Bronchial epithelial cell (primary cell): Measurements from ENCODE around the gene CAP1. TPM values are rescaled to one million over a fixed set of nuclear protein-coding genes. Genes with fewer than 3 reads are reported as not detected.

Experiments used
- DNase-seq: peaks from one replicate; pipeline ENCODE4 v3.0.0-alpha.2; 2010; ENCODE audit warnings: low read depth
- FAIRE-seq: peaks from 2 replicates; lab custom pipeline; 2011; peaks lifted over from hg19 to GRCh38; lab: Jason Lieb, UNC
- H3K27me3 ChIP-seq: 2 replicates; pipeline ENCODE4 v1.5.1; 2011; ENCODE audit warnings: low read length; ENCODE audit not compliant: control insufficient read depth, insufficient read depth
- H3K36me3 ChIP-seq: 2 replicates; pipeline ENCODE4 v1.5.1; 2011; ENCODE audit warnings: low read length; ENCODE audit not compliant: control insufficient read depth, insufficient read depth
- H3K4me3 ChIP-seq: 2 replicates; pipeline ENCODE4 v1.5.1; 2011; ENCODE audit warnings: mild to moderate bottlenecking, low read depth, low read length, control low read depth
- total RNA-seq: library from RNA; depleted of rRNA; stranded (reverse); fragments of >200 nt; gene quantifications from 2 replicates; pipeline ENCODE4 v1.2.1, GENCODE V29; 2014
- TF ChIP-seq, protein P1 (sequence below): IDR thresholded peaks from 2 replicates; pipeline ENCODE4 v1.5.1; 2011; ENCODE audit warnings: mild to moderate bottlenecking, moderate library complexity, low read length, control low read depth, inconsistent platforms; ENCODE audit not compliant: insufficient read depth, severe bottlenecking

CAP1 gene
- total RNA-seq, 1 donor from 2014 or later = 359 TPM

- DNase-seq = no peak
- peaks cover 35% of the 10 kb centered on the region for H3K36me3 ChIP-seq
These were observed 27.3 kb downstream of the CAP1 start for GRCh38 chr1:40067851-40068250.

GRCh38 chr1:40072142-40072541 is 31.6 kb downstream of the CAP1 start:
- no peak for DNase-seq
- FAIRE-seq = no peak
- Histone ChIP-seq H3K36me3 (peaks cover 13% of the 10 kb centered on the region), H3K27me3 (no peaks in the 10 kb centered on the region), H3K4me3 (no peak overlapping the region)
- TF ChIP-seq, protein P1, sequence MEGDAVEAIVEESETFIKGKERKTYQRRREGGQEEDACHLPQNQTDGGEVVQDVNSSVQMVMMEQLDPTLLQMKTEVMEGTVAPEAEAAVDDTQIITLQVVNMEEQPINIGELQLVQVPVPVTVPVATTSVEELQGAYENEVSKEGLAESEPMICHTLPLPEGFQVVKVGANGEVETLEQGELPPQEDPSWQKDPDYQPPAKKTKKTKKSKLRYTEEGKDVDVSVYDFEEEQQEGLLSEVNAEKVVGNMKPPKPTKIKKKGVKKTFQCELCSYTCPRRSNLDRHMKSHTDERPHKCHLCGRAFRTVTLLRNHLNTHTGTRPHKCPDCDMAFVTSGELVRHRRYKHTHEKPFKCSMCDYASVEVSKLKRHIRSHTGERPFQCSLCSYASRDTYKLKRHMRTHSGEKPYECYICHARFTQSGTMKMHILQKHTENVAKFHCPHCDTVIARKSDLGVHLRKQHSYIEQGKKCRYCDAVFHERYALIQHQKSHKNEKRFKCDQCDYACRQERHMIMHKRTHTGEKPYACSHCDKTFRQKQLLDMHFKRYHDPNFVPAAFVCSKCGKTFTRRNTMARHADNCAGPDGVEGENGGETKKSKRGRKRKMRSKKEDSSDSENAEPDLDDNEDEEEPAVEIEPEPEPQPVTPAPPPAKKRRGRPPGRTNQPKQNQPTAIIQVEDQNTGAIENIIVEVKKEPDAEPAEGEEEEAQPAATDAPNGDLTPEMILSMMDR = no peak

More at GRCh38 chr1:40067851-40068250, 27.3 kb downstream of the CAP1 start:
- no peaks in the 10 kb centered on the region for H3K27me3 ChIP-seq
- TF ChIP-seq, protein P1 = no peak
- no peak for FAIRE-seq
- no peak overlapping the region for H3K4me3 ChIP-seq

DNA sequence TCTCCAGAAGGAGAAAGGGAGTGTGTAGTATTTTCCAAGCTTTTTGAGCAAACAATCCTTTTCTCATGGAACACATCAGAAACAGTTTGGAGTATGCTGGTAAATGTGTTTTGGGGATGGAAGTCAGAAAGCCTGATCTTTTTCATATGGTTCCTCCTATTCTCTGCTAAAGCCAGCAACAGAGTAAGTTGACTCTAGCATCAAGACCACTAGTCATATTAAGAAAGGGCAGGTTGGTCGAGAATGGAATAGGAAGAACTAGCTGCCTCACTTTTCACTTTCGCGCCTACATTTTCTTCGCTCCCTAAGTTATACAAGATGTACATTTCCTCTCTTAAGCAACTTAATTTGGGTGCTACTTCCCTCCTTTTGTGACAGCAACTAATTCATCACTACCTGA is 32.5 kb downstream of the CAP1 start:
- FAIRE-seq (no peak), DNase-seq (no peak)
- TF ChIP-seq, protein P1 = no peak
- Histone ChIP-seq H3K36me3 (peaks cover 10% of the 10 kb centered on the region), H3K27me3 (no peaks in the 10 kb centered on the region), H3K4me3 (no peak overlapping the region)

- H3K27me3 ChIP-seq = no peaks in the 10 kb centered on the region
- peaks cover 8% of the 10 kb centered on the region for H3K36me3 ChIP-seq
- DNase-seq = no peak
- TF ChIP-seq, protein P1 = no peak
- no peak for FAIRE-seq
- no peak overlapping the region for H3K4me3 ChIP-seq
These were observed 34.7 kb downstream of the CAP1 start for GRCh38 chr1:40075266-40075665.

DNA sequence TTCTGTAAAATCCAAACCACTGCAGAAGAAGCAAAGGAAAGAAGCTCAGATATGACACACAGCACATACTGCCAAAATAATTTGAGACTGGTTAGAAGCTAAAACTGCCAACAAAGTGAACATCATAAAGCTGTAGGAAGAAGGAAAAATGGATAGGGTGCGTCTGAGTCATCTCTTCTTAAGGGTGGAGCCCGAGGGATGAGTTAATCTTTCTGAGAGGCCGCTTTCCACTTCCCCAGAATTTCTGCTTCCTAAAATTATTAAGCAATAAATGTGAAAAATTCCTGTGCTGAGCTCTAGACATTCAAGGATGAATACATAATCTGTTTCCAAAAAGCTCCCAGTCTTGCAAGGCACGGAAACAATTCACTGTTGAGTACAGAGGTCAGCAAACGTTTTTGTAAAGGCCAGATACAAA is 36.4 kb downstream of the CAP1 start:
- TF ChIP-seq, protein P1 = no peak
- DNase-seq (peak; percentile 70), FAIRE-seq (no peak)
- Histone ChIP-seq H3K4me3 (no peak overlapping the region), H3K27me3 (no peaks in the 10 kb centered on the region), H3K36me3 (peaks cover 4% of the 10 kb centered on the region)

DNA sequence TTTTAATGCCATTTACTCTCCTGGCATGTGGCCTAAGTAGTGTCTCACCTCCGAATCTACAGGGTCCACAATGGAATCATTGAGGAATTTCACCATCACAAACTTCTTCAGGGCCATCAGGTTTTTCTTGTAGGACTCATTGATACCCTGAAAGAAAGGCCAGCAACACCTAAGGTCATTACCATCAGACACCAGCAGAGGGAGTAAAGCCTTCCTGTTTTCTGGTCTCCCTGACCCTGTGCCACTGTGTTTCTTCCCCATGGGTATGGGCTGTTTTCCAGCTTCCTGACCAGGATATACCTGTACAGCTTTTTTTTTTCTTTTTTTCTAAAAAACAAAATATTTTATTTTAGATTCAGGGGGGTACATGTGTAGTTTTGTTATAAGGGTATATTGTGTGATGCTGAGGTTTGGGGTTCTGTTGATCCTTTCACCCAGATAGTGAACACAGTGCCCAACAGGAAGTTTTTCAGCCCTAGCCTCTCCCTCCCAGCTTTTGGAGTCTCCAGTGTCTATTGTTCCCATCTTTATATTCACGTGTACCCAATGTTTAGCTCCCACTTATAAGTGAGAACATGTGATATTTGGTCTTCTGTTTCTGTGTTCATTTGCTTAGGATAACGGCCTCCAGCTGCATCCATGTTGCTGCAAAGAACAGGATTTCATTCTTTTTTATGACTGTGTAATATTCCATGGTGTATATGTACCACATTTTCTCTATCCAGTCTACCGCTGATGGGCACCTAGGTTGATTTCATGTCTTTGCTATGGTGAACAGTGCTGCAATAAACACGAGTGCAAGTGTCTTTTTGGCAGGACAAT is 38.2 kb downstream of the CAP1 start:
- Histone ChIP-seq H3K36me3 (peaks cover 1% of the 10 kb centered on the region), H3K4me3 (no peak overlapping the region), H3K27me3 (no peaks in the 10 kb centered on the region)
- TF ChIP-seq, protein P1 = peak; percentile 78
- DNase-seq (peak; percentile 59), FAIRE-seq (no peak)
